ENCODE measurements around the gene MKNK1.

- TF ChIP-seq CTCF (conservative IDR thresholded peaks at IDR 0.05; ENCODE audit: low read length) (no peak), EZH2phosphoT487 (IDR thresholded peaks at IDR 0.05; ENCODE audit: borderline replicate concordance) (no peak)
Measured at GRCh38 chr1:46611691-46612221, 7.7 kb upstream of the MKNK1 start.
